K562 (cell line): ENCODE results near the gene XRRA1.

ENCODE experiments used
- CBX5 ChIP-seq: IDR thresholded peaks from 2 replicates; pipeline ENCODE4 v1.6.1; 2014; ENCODE audit warnings: low read depth, borderline replicate concordance
- EGR1 ChIP-seq: fragments of 450-650 bp; conservative IDR thresholded peaks from 2 replicates; pipeline ENCODE4 v1.6.1; 2017; ENCODE audit warnings: mild to moderate bottlenecking
- HDAC6 ChIP-seq: IDR thresholded peaks from 2 replicates; pipeline ENCODE4 v1.6.1; 2012; ENCODE audit warnings: low read depth, mild to moderate bottlenecking, control low read depth, inconsistent platforms, low read length, moderate library complexity
- KAT2B ChIP-seq: IDR thresholded peaks from one replicate; pipeline ENCODE4 v1.6.1; 2012; ENCODE audit warnings: low read depth, mild to moderate bottlenecking, control low read depth, inconsistent platforms, low read length, moderate library complexity
- KDM1A ChIP-seq, 2 experiments: fragments of 450-650 bp; IDR thresholded peaks; 2 replicates each; pipeline ENCODE4 v1.6.1; 2016; ENCODE audit warnings: mild to moderate bottlenecking in 2 of 2
- MIER1 ChIP-seq: fragments of 450-650 bp; IDR thresholded peaks from 2 replicates; pipeline ENCODE4 v1.6.1; 2016; ENCODE audit warnings: antibody characterized with exemption, mild to moderate bottlenecking, low read depth
- SNRNP70 ChIP-seq: fragments of 200-400 bp; formaldehyde crosslinking; optimal IDR thresholded peaks from 2 replicates; pipeline ENCODE3; 2017; ENCODE audit warnings: low read depth, low read length
- TBL1XR1 ChIP-seq, 2 experiments: IDR thresholded peaks; 2 replicates each; pipeline ENCODE4 v1.6.1; 2012; ENCODE audit warnings: improper control_type of control experiment in 2 of 2, low read length in 2 of 2, mild to moderate bottlenecking in 1 of 2
- TF ChIP-seq, protein P1 (sequence below), 2 experiments: fragments of 200-800 bp in 1 of 2; sonication (Bioruptor generic) in 1 of 2; sonication (generic) in 1 of 2; formaldehyde crosslinking in 1 of 2; IDR thresholded peaks in 1 of 2; conservative IDR thresholded peaks in 1 of 2; 2 replicates each; pipeline versions ENCODE4 v1.5.0 to v1.6.1; 2016 to 2020; ENCODE audit warnings: missing compliant biosample characterization in 1 of 2, missing genetic modification characterization in 1 of 2, missing genetic modification reagents in 1 of 2
- TF ChIP-seq, protein P2 (sequence below), 2 experiments: IDR thresholded peaks in 1 of 2; conservative IDR thresholded peaks in 1 of 2; 2 replicates each; pipeline ENCODE4 v1.6.1; 2016; ENCODE audit warnings: low read depth in 2 of 2, mild to moderate bottlenecking in 1 of 2, missing compliant biosample characterization in 1 of 2, missing genetic modification characterization in 1 of 2, moderate library complexity in 1 of 2

DNA sequence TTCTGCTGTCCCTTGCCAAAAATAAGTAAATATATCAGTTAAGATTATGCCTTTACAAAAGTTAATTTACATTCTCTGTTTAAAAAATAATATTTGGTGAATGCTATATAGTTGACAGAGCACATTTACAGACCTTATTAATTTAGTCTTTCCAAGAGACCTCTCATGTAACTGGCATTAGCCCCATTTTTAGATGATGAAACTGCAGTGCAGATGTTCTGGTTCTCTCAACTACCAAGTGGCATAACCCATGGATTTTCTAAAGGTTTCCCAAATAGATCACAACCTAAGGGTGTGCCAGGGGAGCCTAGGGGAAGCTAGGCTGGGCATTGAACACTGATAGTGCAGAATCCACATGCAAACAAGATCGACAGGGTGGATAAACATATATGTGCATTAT is 111.7 kb downstream of the XRRA1 start:
- TF ChIP-seq MIER1 (no peak), EGR1 (no peak), CBX5 (no peak), KAT2B (no peak), KDM1A (IDR thresholded peaks at IDR 0.05) (no peak), SNRNP70 (no peak), HDAC6 (no peak), TBL1XR1 (IDR thresholded peaks at IDR 0.05; ENCODE audit: low read length in 2 of 2) (no peak)
- TF ChIP-seq, protein P1, sequence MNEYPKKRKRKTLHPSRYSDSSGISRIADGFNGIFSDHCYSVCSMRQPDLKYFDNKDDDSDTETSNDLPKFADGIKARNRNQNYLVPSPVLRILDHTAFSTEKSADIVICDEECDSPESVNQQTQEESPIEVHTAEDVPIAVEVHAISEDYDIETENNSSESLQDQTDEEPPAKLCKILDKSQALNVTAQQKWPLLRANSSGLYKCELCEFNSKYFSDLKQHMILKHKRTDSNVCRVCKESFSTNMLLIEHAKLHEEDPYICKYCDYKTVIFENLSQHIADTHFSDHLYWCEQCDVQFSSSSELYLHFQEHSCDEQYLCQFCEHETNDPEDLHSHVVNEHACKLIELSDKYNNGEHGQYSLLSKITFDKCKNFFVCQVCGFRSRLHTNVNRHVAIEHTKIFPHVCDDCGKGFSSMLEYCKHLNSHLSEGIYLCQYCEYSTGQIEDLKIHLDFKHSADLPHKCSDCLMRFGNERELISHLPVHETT (CRISPR knock-in tag; conservative IDR thresholded peaks at IDR 0.05 in 1 of 2, IDR thresholded peaks at IDR 0.05 in 1 of 2): no peak
- TF ChIP-seq, protein P2, sequence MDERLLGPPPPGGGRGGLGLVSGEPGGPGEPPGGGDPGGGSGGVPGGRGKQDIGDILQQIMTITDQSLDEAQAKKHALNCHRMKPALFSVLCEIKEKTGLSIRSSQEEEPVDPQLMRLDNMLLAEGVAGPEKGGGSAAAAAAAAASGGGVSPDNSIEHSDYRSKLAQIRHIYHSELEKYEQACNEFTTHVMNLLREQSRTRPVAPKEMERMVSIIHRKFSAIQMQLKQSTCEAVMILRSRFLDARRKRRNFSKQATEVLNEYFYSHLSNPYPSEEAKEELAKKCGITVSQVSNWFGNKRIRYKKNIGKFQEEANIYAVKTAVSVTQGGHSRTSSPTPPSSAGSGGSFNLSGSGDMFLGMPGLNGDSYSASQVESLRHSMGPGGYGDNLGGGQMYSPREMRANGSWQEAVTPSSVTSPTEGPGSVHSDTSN (CRISPR knock-in tag; IDR thresholded peaks at IDR 0.05; ENCODE audit: low read depth): no peak
- TF ChIP-seq, protein P2 (tag; conservative IDR thresholded peaks at IDR 0.05; ENCODE audit: low read depth): no peak
